Stimulated activated CD8-positive, alpha-beta memory T cell treated with anti-CD3 and anti-CD28 coated beads, Interleukin-12 subunit alpha, Interleukin-12 subunit beta, amount 100 ng/mL, for 1 hour (primary cell): ENCODE results near the gene TCF7L2.

Experiments
- DNase-seq: peaks from one replicate; pipeline ENCODE4 v3.0.0-alpha.2; 2020; ENCODE audit warnings: low read depth

Gene TCF7L2

GRCh38 chr10:112966194-112966855 lies 16.3 kb downstream of the TCF7L2 start:
- no peak for DNase-seq

GRCh38 chr10:112967200-112967599 lies 17.2 kb downstream of the TCF7L2 start:
- no peak for DNase-seq

GRCh38 chr10:112969131-112969530 lies 19.1 kb downstream of the TCF7L2 start:
- DNase-seq = no peak

- no peak for DNase-seq
These were observed 19.5 kb downstream of the TCF7L2 start for GRCh38 chr10:112969542-112969941.

- no peak for DNase-seq
These were observed 20.0 kb downstream of the TCF7L2 start for GRCh38 chr10:112970021-112970420.

GRCh38 chr10:112972606-112973005 lies 22.6 kb downstream of the TCF7L2 start:
- DNase-seq = no peak

- DNase-seq = no peak
These were observed 23.0 kb downstream of the TCF7L2 start for GRCh38 chr10:112973046-112973445.

- DNase-seq = no peak
These were observed 23.8 kb downstream of the TCF7L2 start for GRCh38 chr10:112973805-112974204.

- DNase-seq = no peak
These were observed 27.4 kb downstream of the TCF7L2 start for GRCh38 chr10:112977426-112977898.

- DNase-seq = no peak
These were observed 29.9 kb downstream of the TCF7L2 start for GRCh38 chr10:112979927-112980326.

- DNase-seq = no peak
These were observed 30.9 kb downstream of the TCF7L2 start for GRCh38 chr10:112980937-112981336.

- no peak for DNase-seq
These were observed 31.5 kb downstream of the TCF7L2 start for GRCh38 chr10:112981553-112981952.

GRCh38 chr10:112983444-112984056 lies 33.5 kb downstream of the TCF7L2 start:
- DNase-seq = no peak

- DNase-seq = no peak
These were observed 34.7 kb downstream of the TCF7L2 start for GRCh38 chr10:112984756-112985155.

- no peak for DNase-seq
These were observed 35.9 kb downstream of the TCF7L2 start for GRCh38 chr10:112985690-112986543.

GRCh38 chr10:112986544-112987190 lies 36.6 kb downstream of the TCF7L2 start:
- no peak for DNase-seq

- no peak for DNase-seq
These were observed 38.9 kb downstream of the TCF7L2 start for GRCh38 chr10:112988839-112989406.

GRCh38 chr10:112989826-112990225 lies 39.8 kb downstream of the TCF7L2 start:
- no peak for DNase-seq

- DNase-seq = no peak
These were observed 40.2 kb downstream of the TCF7L2 start for GRCh38 chr10:112990271-112990670.

- DNase-seq = no peak
These were observed 41.9 kb downstream of the TCF7L2 start for GRCh38 chr10:112991888-112992491.

GRCh38 chr10:112996462-112996861 lies 46.4 kb downstream of the TCF7L2 start:
- DNase-seq = no peak

- DNase-seq = no peak
These were observed 49.1 kb downstream of the TCF7L2 start for GRCh38 chr10:112999102-112999501.
